Stomach (tissue), 9 donors: ENCODE data around the gene PDZD11. TPM values are rescaled to one million over a fixed set of nuclear protein-coding genes. Genes with fewer than 3 reads are reported as not detected.
"Not testable (repeated sequence)": the region's sequence is repeated elsewhere in the genome, so short reads cannot be mapped to it uniquely, and the experiment has no call there.

Experiments
- DNase-seq, 2 donors: peaks; one replicate each; pipeline versions ENCODE4 v3.0.0 to v3.0.0-alpha.2; 2013 to 2019
- H3K27ac ChIP-seq, 5 donors: fragments of 200-600 bp in 4 of 5; sonication (generic) in 4 of 5; one replicate each; pipeline ENCODE4 v1.5.1; 2013 to 2019; ENCODE audit warnings: mild to moderate bottlenecking in 1 of 5, moderate library complexity in 1 of 5
- H3K27me3 ChIP-seq, 3 donors: fragments of 200-600 bp; sonication (generic); one replicate each; pipeline ENCODE4 v1.5.1; 2017 to 2019; ENCODE audit warnings: mixed run types in 1 of 3
- H3K36me3 ChIP-seq, 4 donors: fragments of 200-600 bp; sonication (generic); 1 replicate in 3 of 4; 2 replicates in 1 of 4; pipeline ENCODE4 v1.5.1; 2016 to 2019
- H3K4me1 ChIP-seq, 4 donors: fragments of 200-600 bp; sonication (generic); one replicate each; pipeline ENCODE4 v1.5.1; 2016 to 2019
- H3K4me3 ChIP-seq, 4 donors: fragments of 200-600 bp; sonication (generic) in 3 of 4; one replicate each; pipeline ENCODE4 v1.5.1; 2016 to 2019; ENCODE audit warnings: mild to moderate bottlenecking in 1 of 4
- H3K9me3 ChIP-seq, 4 donors: fragments of 200-600 bp; sonication (generic); one replicate each; pipeline ENCODE4 v1.5.1; 2016 to 2019
- EP300 ChIP-seq: sonication (generic); formaldehyde crosslinking; IDR thresholded peaks from one replicate; pipeline ENCODE4 v1.6.1; 2017; ENCODE audit warnings: antibody characterized with exemption
- POLR2A ChIP-seq, 4 donors: fragments of 450-650 bp; IDR thresholded peaks; one replicate each; pipeline ENCODE4 v1.6.1; 2016; ENCODE audit warnings: antibody characterized with exemption in 4 of 4, control low read depth in 2 of 4, mild to moderate bottlenecking in 1 of 4, moderate library complexity in 1 of 4
- POLR2AphosphoS5 ChIP-seq, 3 donors: sonication (generic); formaldehyde crosslinking; IDR thresholded peaks; one replicate each; pipeline ENCODE4 v1.6.1; 2016; ENCODE audit warnings: antibody characterized with exemption in 3 of 3
- WGBS, 5 donors: extraction: QIAGEN DNeasy Blood & Tissue Kit in 3 of 5; methylation state at CpG; one replicate each; pipeline versions ENCODE4 v1.1.5 to v1.1.7; 2013 to 2018; 5-methylcytosine and 5-hydroxymethylcytosine counted together
- intact Hi-C: fragments of 100-400 bp; cut with DNase I; formaldehyde crosslinking; loops from one replicate; pipeline ENCODE4 v1.15.1; 2023; ENCODE audit warnings: low total_unique reads
- polyA plus RNA-seq, 3 donors: library from polyadenylated mRNA; stranded (reverse); fragments of 200-250 nt; gene quantifications; one replicate each; pipeline ENCODE4 v1.2.3, GENCODE V29; 2013
- total RNA-seq, 5 donors: library from RNA; depleted of rRNA; stranded (reverse); fragments of >200 nt; gene quantifications; one replicate each; pipeline versions ENCODE4 v1.1.0 to v1.2.3, GENCODE V29; 2014 to 2016
- TF ChIP-seq, protein P1 (sequence below), 7 experiments: fragments of 450-650 bp in 4 of 7; fragments of 200-600 bp in 3 of 7; sonication (generic) in 3 of 7; IDR thresholded peaks; one replicate each; pipeline ENCODE4 v1.5.1; 2016 to 2019; ENCODE audit warnings: antibody characterized with exemption in 7 of 7, control low read depth in 2 of 7, mild to moderate bottlenecking in 1 of 7
- donor health status: healthy with polysubstance abuse.
- donor health status: Bipolar disorder and iron deficiency.
- donor health status: healthy.

Gene PDZD11
- total and polyA plus RNA-seq, 8 donors, result 2.3 to 172 (median 40.6) TPM

DNA sequence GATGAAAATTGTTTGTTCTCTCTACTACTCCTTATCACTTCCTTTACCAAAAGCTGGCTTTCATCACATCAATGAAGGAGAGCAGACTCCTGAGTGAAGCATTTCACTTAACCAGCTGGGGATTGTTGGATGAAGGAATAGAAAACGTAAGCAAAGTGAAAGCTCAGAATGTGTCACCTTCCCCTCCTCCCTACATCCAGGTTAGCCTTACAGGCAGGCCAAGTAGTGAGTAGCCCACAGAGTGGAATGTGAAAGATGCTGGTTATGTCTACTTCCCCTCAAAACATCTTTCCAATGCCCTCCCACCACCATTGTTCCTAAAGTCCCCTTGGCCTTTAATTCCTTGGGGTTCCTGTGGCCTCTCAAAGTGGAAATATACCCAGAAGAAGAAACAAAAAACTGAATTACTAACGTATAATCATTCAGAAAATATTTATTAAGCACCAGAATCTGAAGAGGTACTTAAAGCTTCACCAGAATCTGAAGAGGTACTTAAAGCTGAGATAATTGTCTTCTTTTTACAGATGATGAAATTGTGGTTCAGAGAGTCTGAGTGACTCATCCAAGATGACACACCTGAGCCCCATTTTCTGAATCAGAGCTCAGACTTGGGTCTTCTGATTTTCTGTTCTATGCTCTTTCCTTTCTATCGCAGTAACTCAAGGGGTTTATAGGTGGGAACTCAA is 36.2 kb downstream of the PDZD11 start:
- WGBS, 5 donors, result 57 to 88% (median 71%) methylated on average over 3 of the region's 3 CpGs
- no peaks in the 10 kb centered on the region for H3K27me3 ChIP-seq
- TF ChIP-seq, protein P1, sequence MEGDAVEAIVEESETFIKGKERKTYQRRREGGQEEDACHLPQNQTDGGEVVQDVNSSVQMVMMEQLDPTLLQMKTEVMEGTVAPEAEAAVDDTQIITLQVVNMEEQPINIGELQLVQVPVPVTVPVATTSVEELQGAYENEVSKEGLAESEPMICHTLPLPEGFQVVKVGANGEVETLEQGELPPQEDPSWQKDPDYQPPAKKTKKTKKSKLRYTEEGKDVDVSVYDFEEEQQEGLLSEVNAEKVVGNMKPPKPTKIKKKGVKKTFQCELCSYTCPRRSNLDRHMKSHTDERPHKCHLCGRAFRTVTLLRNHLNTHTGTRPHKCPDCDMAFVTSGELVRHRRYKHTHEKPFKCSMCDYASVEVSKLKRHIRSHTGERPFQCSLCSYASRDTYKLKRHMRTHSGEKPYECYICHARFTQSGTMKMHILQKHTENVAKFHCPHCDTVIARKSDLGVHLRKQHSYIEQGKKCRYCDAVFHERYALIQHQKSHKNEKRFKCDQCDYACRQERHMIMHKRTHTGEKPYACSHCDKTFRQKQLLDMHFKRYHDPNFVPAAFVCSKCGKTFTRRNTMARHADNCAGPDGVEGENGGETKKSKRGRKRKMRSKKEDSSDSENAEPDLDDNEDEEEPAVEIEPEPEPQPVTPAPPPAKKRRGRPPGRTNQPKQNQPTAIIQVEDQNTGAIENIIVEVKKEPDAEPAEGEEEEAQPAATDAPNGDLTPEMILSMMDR (IDR thresholded peaks at IDR 0.05), result no peak
- TF ChIP-seq EP300 (no peak), POLR2AphosphoS5 (IDR thresholded peaks at IDR 0.05) (no peak), POLR2A (IDR thresholded peaks at IDR 0.05) (no peak)

GRCh38 chrX:70252491-70252890 is 37.2 kb downstream of the PDZD11 start:
- no peaks in the 10 kb centered on the region for H3K27me3 ChIP-seq
- H3K9me3 ChIP-seq, result no peaks in the 10 kb centered on the region
- H3K27ac ChIP-seq, result no peak overlapping the region
- intact Hi-C loops, result no loop called here
- H3K4me1 ChIP-seq, result no peaks in the 10 kb centered on the region
- TF ChIP-seq, protein P1 (IDR thresholded peaks at IDR 0.05), result no peak
- TF ChIP-seq POLR2AphosphoS5 (IDR thresholded peaks at IDR 0.05) (no peak), EP300 (no peak), POLR2A (IDR thresholded peaks at IDR 0.05) (no peak)
- WGBS, 5 donors, result 55 to 77% (median 68%) methylated on average over 2 of the region's 2 CpGs
- H3K4me3 ChIP-seq, result no peak overlapping the region
- DNase-seq, result no peak
- H3K36me3 ChIP-seq, result no peaks in the 10 kb centered on the region

More for the DNA sequence above, 36.2 kb downstream of the PDZD11 start:
- H3K36me3 ChIP-seq, result no peaks in the 10 kb centered on the region
- H3K9me3 ChIP-seq, result no peaks in the 10 kb centered on the region
- intact Hi-C loops, result no loop called here
- H3K4me1 ChIP-seq, result no peaks in the 10 kb centered on the region
- no peak for DNase-seq
- no peak overlapping the region for H3K4me3 ChIP-seq
- H3K27ac ChIP-seq, result no peak overlapping the region

GRCh38 chrX:70247252-70247651 is 42.5 kb downstream of the PDZD11 start:
- H3K4me3 ChIP-seq, result no peak overlapping the region
- WGBS, 5 donors, result 58 to 89% (median 83%) methylated on average over 2 of the region's 2 CpGs
- no peak for TF ChIP-seq POLR2AphosphoS5 (IDR thresholded peaks at IDR 0.05)
- TF ChIP-seq, protein P1 (IDR thresholded peaks at IDR 0.05), result no peak
- TF ChIP-seq POLR2A (IDR thresholded peaks at IDR 0.05), result no peak
- TF ChIP-seq EP300, result no peak
- H3K9me3 ChIP-seq, result peaks cover 0 to 4% (median 0%) of the 10 kb centered on the region in 4 donors
- H3K4me1 ChIP-seq, result no peaks in the 10 kb centered on the region
- no peaks in the 10 kb centered on the region for H3K36me3 ChIP-seq
- intact Hi-C loops, result no loop called here
- no peak for DNase-seq
- H3K27me3 ChIP-seq, result no peaks in the 10 kb centered on the region
- no peak overlapping the region for H3K27ac ChIP-seq

DNA sequence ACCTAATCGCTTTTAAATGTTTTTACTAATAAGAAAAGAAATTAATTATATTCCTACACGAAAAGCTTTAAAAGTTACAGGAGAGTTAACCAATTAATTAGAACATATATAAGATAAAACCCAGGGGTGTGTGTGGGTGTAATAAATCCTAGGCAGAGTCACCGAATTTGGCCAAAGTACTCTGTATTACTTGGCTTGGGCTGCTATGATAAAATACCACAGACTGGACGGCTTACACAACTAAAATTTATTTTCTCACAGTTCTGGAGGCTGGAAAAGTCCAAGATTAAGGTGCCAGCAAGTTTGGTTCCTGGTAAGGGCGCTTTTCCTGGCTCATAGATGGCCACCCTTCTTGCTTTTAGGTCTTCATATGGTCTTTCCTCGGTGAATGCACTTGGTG is 44.8 kb downstream of the PDZD11 start:
- Histone ChIP-seq H3K9me3 (peaks cover 0 to 4% (median 0%) of the 10 kb centered on the region in 4 donors), H3K27ac (no peak overlapping the region), H3K4me1 (no peaks in the 10 kb centered on the region), H3K27me3 (no peaks in the 10 kb centered on the region), H3K4me3 (no peak overlapping the region), H3K36me3 (no peaks in the 10 kb centered on the region)
- intact Hi-C loops, result no loop called here
- TF ChIP-seq POLR2AphosphoS5 (IDR thresholded peaks at IDR 0.05), result no peak
- TF ChIP-seq, protein P1 (IDR thresholded peaks at IDR 0.05), result no peak
- TF ChIP-seq POLR2A (IDR thresholded peaks at IDR 0.05), result no peak
- no peak for TF ChIP-seq EP300
- DNase-seq, result no peak
- WGBS, 5 donors, result 66 to 87% (median 85%) methylated on average over 6 of the region's 6 CpGs

DNA sequence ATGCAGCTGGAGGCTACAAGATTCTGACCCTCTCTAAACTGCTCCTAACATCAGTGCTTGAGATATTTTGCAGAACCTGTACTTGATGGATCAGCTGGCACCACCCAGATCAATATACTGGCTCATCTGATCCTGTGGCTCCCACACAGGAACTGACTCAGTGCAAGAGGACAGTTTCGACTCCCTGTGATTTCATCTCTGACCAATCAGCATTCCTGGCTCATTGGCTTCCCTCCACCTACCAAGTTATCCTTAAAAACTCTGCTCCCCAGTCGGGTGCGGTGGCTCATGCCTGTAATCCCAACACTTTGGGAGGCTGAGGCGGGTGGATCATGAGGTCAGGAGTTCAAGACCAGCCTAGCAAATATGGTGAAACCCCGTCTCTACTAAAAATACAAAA is 46.1 kb downstream of the PDZD11 start:
- H3K27me3 ChIP-seq, H3K27ac ChIP-seq, H3K36me3 ChIP-seq, H3K4me3 ChIP-seq, H3K9me3 ChIP-seq, DNase-seq, H3K4me1 ChIP-seq, intact Hi-C loops: not testable (repeated sequence)
- WGBS, 5 donors, result 70 to 83% (median 72%) methylated on average over 4 to 5 of the region's 5 CpGs
